Hippocampal formation (tissue), 2 donors: ENCODE data around the gene DIPK1A.
"Not testable (repeated sequence)": the region's sequence is repeated elsewhere in the genome, so short reads cannot be mapped to it uniquely, and the experiment has no call there.

ENCODE experiments used
- DNase-seq, 2 donors: peaks; one replicate each; lab custom pipeline; 2025; lab: John Stamatoyannopoulos, UW

DIPK1A gene

GRCh38 chr1:92980732-92981647 lies 19.7 kb upstream of the DIPK1A start:
- DNase-seq = no peak

GRCh38 chr1:92975551-92976232 lies 14.4 kb upstream of the DIPK1A start:
- DNase-seq = peak in 1 of 2 donors; percentile 32

GRCh38 chr1:92974112-92974511 lies 12.8 kb upstream of the DIPK1A start:
- not testable (repeated sequence) for DNase-seq

GRCh38 chr1:92973203-92973897 lies 12.1 kb upstream of the DIPK1A start:
- no peak for DNase-seq

GRCh38 chr1:92972409-92973129 lies 11.3 kb upstream of the DIPK1A start:
- no peak for DNase-seq

GRCh38 chr1:92971932-92972331 lies 10.7 kb upstream of the DIPK1A start:
- not testable (repeated sequence) for DNase-seq

GRCh38 chr1:92970990-92971689 lies 9.9 kb upstream of the DIPK1A start:
- no peak for DNase-seq

GRCh38 chr1:92969517-92969916 lies 8.3 kb upstream of the DIPK1A start:
- DNase-seq = no peak

- no peak for DNase-seq
These were observed 7.1 kb upstream of the DIPK1A start for GRCh38 chr1:92968138-92969032.

- DNase-seq = no peak
These were observed 3.7 kb upstream of the DIPK1A start for GRCh38 chr1:92964998-92965397.

- no peak for DNase-seq
These were observed 3.1 kb upstream of the DIPK1A start for GRCh38 chr1:92964316-92964715.

- no peak for DNase-seq
These were observed 862 bp upstream of the DIPK1A start for GRCh38 chr1:92961896-92962752.

- DNase-seq = peak; percentile 75 to 92
These were observed 699 bp downstream of the DIPK1A start for GRCh38 chr1:92960395-92961130.

GRCh38 chr1:92958203-92958970 lies 2.9 kb downstream of the DIPK1A start:
- no peak for DNase-seq

- no peak for DNase-seq
These were observed 4.1 kb downstream of the DIPK1A start for GRCh38 chr1:92957030-92957734.

GRCh38 chr1:92956254-92957029 lies 4.8 kb downstream of the DIPK1A start:
- no peak for DNase-seq
